HepG2 (cell line): Measurements from ENCODE around the gene RGS13. TPM values are rescaled to one million over a fixed set of nuclear protein-coding genes. Genes with fewer than 3 reads are reported as not detected.

Experiments used
- CEBPB ChIP-seq: IDR thresholded peaks from 2 replicates; pipeline ENCODE4 v1.6.1; 2011; ENCODE audit warnings: low read depth, low read length, improper control_type of control experiment, borderline replicate concordance
- DMAP1 ChIP-seq: IDR thresholded peaks from 2 replicates; pipeline ENCODE4 v1.6.1; 2016
- HCFC1 ChIP-seq: fragments of 150-350 bp; IDR thresholded peaks from 2 replicates; pipeline ENCODE4 v1.6.1; 2014; ENCODE audit warnings: low read depth, low read length
- HMGXB4 ChIP-seq, 2 experiments: sonication (generic) in 1 of 2; formaldehyde crosslinking in 1 of 2; IDR thresholded peaks; 2 replicates each; pipeline versions ENCODE4 v1.4.0 to v1.6.1; 2018 to 2020; ENCODE audit warnings: missing genetic modification reagents in 2 of 2, borderline replicate concordance in 1 of 2, low read depth in 1 of 2, mild to moderate bottlenecking in 1 of 2, missing biosample characterization in 1 of 2
- KDM5B ChIP-seq: sonication (generic); formaldehyde crosslinking; IDR thresholded peaks from 2 replicates; pipeline ENCODE4 v1.4.0; 2020; ENCODE audit warnings: missing genetic modification reagents, mild to moderate bottlenecking, borderline replicate concordance
- KMT2A ChIP-seq: sonication (generic); formaldehyde crosslinking; IDR thresholded peaks from 2 replicates; pipeline ENCODE4 v1.4.0; 2020; ENCODE audit warnings: missing genetic modification reagents
- MYNN ChIP-seq: sonication (generic); formaldehyde crosslinking; IDR thresholded peaks from 2 replicates; pipeline ENCODE4 v1.4.0; 2020; ENCODE audit warnings: mild to moderate bottlenecking, low read depth, missing genetic modification reagents
- NCOA1 ChIP-seq: sonication (generic); formaldehyde crosslinking; IDR thresholded peaks from 2 replicates; pipeline ENCODE4 v1.9.0; 2021; ENCODE audit warnings: missing genetic modification reagents
- SNAPC5 ChIP-seq: sonication (generic); formaldehyde crosslinking; IDR thresholded peaks from 2 replicates; pipeline ENCODE4 v1.8.1; 2023; ENCODE audit warnings: mild to moderate bottlenecking, missing genetic modification reagents, borderline replicate concordance
- WIZ ChIP-seq: sonication (generic); formaldehyde crosslinking; IDR thresholded peaks from 2 replicates; pipeline ENCODE4 v1.5.1; 2020; ENCODE audit warnings: mild to moderate bottlenecking, missing genetic modification reagents
- ZNF17 ChIP-seq: sonication (generic); formaldehyde crosslinking; IDR thresholded peaks from 2 replicates; pipeline ENCODE4 v1.5.0; 2020; ENCODE audit warnings: mild to moderate bottlenecking, missing genetic modification reagents
- ZNF292 ChIP-seq: sonication (generic); formaldehyde crosslinking; IDR thresholded peaks from 2 replicates; pipeline ENCODE4 v1.8.1; 2022; ENCODE audit warnings: mild to moderate bottlenecking, low read depth, missing genetic modification reagents, borderline replicate concordance
- ZNF329 ChIP-seq: sonication (generic); formaldehyde crosslinking; IDR thresholded peaks from 2 replicates; pipeline ENCODE4 v1.9.0; 2021; ENCODE audit warnings: low read depth, mild to moderate bottlenecking, missing genetic modification reagents
- ZNF362 ChIP-seq: sonication (generic); formaldehyde crosslinking; IDR thresholded peaks from 2 replicates; pipeline ENCODE4 v1.4.0; 2020; ENCODE audit warnings: missing genetic modification reagents, mild to moderate bottlenecking, borderline replicate concordance
- ZNF446 ChIP-seq: sonication (generic); formaldehyde crosslinking; IDR thresholded peaks from 2 replicates; pipeline ENCODE4 v1.5.0; 2020; ENCODE audit warnings: mild to moderate bottlenecking, missing genetic modification reagents
- ZNF550 ChIP-seq: sonication (generic); formaldehyde crosslinking; IDR thresholded peaks from 2 replicates; pipeline ENCODE4 v1.4.0; 2020; ENCODE audit warnings: mild to moderate bottlenecking, missing genetic modification reagents, borderline replicate concordance
- ZNF773 ChIP-seq: sonication (generic); formaldehyde crosslinking; IDR thresholded peaks from 2 replicates; pipeline ENCODE4 v1.4.0; 2020; ENCODE audit warnings: missing genetic modification reagents, borderline replicate concordance
- ZNF775 ChIP-seq: sonication (generic); formaldehyde crosslinking; IDR thresholded peaks from 2 replicates; pipeline ENCODE4 v1.4.0; 2020; ENCODE audit warnings: missing genetic modification reagents, mild to moderate bottlenecking, moderate library complexity, borderline replicate concordance
- ZNF777 ChIP-seq: sonication (generic); formaldehyde crosslinking; IDR thresholded peaks from 2 replicates; pipeline ENCODE4 v1.4.0; 2020; ENCODE audit warnings: missing genetic modification reagents
- ZNF878 ChIP-seq: sonication (generic); formaldehyde crosslinking; IDR thresholded peaks from 2 replicates; pipeline ENCODE4 v1.8.1; 2023; ENCODE audit warnings: mild to moderate bottlenecking, missing genetic modification reagents, moderate library complexity
- polyA plus RNA-seq, 8 experiments: library from polyadenylated mRNA; depleted of rRNA in 3 of 8; stranded (reverse) in 7 of 8; unstranded in 1 of 8; fragments of >200 nt; fragmentation: Illumina TruSeq in 4 of 8; extraction: Trizol in 4 of 8; gene quantifications; 2 replicates each; pipeline versions ENCODE4 v1.2.1 to v1.2.3, GENCODE V29; 2011 to 2016; ENCODE audit warnings: low read depth in 4 of 8, missing spikeins in 1 of 8, mixed read lengths in 1 of 8; ENCODE audit not compliant: insufficient read depth in 1 of 8
- total RNA-seq, 5 experiments: library from RNA; depleted of rRNA; stranded (reverse); fragments of >200 nt; fragmentation: Illumina TruSeq; extraction: Trizol; gene quantifications; 2 replicates each; pipeline ENCODE4 v1.2.3, GENCODE V29; 2016; ENCODE audit warnings: low read depth in 1 of 5
- TF ChIP-seq, protein P1 (sequence below): sonication (generic); formaldehyde crosslinking; IDR thresholded peaks from 2 replicates; pipeline ENCODE4 v1.5.0; 2020; ENCODE audit warnings: missing genetic modification reagents
- TF ChIP-seq, protein P2 (sequence below): IDR thresholded peaks from 2 replicates; pipeline ENCODE4 v1.6.1; 2018; ENCODE audit warnings: missing genetic modification reagents
- TF ChIP-seq, protein P3 (sequence below): sonication (generic); formaldehyde crosslinking; IDR thresholded peaks from 2 replicates; pipeline ENCODE4 v1.4.0; 2020; ENCODE audit warnings: missing genetic modification reagents

RGS13 gene
- total and polyA plus RNA-seq, 2 of the 13 experiments (the other 11 are each of a cell fraction or from before 2014, with no cell fraction given): not detected

DNA sequence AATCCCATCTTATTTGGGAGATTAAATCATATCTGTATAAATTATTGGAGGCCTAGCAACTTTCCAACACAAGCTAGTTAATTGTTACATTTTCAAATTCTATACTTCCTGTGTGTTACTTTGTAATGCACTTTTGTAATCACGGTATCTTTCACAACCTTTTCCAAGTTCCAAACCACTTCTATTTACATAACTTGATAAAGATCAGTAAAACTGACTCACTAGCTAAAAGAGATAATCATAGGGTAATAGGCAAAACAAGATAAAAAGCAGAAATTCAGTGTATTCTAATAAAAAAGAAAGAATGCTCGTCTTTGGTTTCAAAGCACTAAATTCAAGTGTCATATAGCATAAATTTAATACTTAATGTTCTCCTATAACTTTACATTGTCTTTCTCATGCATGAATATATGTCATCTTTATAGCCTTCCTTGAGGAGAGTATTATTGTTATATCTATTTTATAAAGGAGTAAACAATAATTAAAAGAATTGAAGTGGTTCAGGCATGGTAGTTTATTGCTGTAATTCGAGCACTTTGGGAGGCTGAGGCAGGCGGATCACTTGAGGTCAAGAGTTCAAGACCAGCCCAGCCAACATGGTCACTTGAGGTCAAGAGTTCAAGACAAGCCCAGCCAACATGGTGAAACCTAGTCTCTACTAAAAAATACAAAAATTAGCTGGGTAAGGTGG lies 66.4 kb downstream of the RGS13 start (continued):
- TF ChIP-seq, protein P1, sequence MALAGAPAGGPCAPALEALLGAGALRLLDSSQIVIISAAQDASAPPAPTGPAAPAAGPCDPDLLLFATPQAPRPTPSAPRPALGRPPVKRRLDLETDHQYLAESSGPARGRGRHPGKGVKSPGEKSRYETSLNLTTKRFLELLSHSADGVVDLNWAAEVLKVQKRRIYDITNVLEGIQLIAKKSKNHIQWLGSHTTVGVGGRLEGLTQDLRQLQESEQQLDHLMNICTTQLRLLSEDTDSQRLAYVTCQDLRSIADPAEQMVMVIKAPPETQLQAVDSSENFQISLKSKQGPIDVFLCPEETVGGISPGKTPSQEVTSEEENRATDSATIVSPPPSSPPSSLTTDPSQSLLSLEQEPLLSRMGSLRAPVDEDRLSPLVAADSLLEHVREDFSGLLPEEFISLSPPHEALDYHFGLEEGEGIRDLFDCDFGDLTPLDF: no peak
- TF ChIP-seq WIZ (CRISPR knock-in tag): no peak
- TF ChIP-seq ZNF292 (CRISPR knock-in tag): no peak
- no peak for TF ChIP-seq HMGXB4 (CRISPR knock-in tag; IDR thresholded peaks at IDR 0.05; ENCODE audit: borderline replicate concordance in 1 of 2, low read depth in 1 of 2)
- no peak for TF ChIP-seq NCOA1 (CRISPR knock-in tag)
- TF ChIP-seq ZNF878: peak; percentile 36; the same call in 1 of the 2 replicates
- no peak for TF ChIP-seq KDM5B (CRISPR knock-in tag)
- no peak for TF ChIP-seq HCFC1
- TF ChIP-seq, protein P2, sequence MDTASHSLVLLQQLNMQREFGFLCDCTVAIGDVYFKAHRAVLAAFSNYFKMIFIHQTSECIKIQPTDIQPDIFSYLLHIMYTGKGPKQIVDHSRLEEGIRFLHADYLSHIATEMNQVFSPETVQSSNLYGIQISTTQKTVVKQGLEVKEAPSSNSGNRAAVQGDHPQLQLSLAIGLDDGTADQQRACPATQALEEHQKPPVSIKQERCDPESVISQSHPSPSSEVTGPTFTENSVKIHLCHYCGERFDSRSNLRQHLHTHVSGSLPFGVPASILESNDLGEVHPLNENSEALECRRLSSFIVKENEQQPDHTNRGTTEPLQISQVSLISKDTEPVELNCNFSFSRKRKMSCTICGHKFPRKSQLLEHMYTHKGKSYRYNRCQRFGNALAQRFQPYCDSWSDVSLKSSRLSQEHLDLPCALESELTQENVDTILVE (CRISPR knock-in tag): peak; percentile 46; the same call in 1 of the 2 replicates
- TF ChIP-seq ZNF775 (CRISPR knock-in tag): no peak
- no peak for TF ChIP-seq MYNN
- TF ChIP-seq KMT2A: no peak
- no peak for TF ChIP-seq SNAPC5 (CRISPR knock-in tag)
- no peak for TF ChIP-seq ZNF550 (CRISPR knock-in tag)
- TF ChIP-seq ZNF777 (CRISPR knock-in tag): no peak
- TF ChIP-seq, protein P3, sequence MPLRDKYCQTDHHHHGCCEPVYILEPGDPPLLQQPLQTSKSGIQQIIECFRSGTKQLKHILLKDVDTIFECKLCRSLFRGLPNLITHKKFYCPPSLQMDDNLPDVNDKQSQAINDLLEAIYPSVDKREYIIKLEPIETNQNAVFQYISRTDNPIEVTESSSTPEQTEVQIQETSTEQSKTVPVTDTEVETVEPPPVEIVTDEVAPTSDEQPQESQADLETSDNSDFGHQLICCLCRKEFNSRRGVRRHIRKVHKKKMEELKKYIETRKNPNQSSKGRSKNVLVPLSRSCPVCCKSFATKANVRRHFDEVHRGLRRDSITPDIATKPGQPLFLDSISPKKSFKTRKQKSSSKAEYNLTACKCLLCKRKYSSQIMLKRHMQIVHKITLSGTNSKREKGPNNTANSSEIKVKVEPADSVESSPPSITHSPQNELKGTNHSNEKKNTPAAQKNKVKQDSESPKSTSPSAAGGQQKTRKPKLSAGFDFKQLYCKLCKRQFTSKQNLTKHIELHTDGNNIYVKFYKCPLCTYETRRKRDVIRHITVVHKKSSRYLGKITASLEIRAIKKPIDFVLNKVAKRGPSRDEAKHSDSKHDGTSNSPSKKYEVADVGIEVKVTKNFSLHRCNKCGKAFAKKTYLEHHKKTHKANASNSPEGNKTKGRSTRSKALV (CRISPR knock-in tag): no peak
- no peak for TF ChIP-seq DMAP1 (CRISPR knock-in tag)
- TF ChIP-seq CEBPB: peak; percentile 91
- no peak for TF ChIP-seq ZNF362 (CRISPR knock-in tag)
- TF ChIP-seq ZNF329 (CRISPR knock-in tag): no peak
- no peak for TF ChIP-seq ZNF446 (CRISPR knock-in tag)
- no peak for TF ChIP-seq ZNF773 (CRISPR knock-in tag)
- TF ChIP-seq ZNF17: no peak
